ENCODE data around the gene JPT1.
"Not testable (repeated sequence)": the region's sequence is repeated elsewhere in the genome, so short reads cannot be mapped to it uniquely, and the experiment has no call there.

The JPT1 gene

GRCh38 chr17:75130059-75130631 lies 24.2 kb downstream of the JPT1 start:
- no peak for DNase-seq (ENCODE audit: low spot score)

GRCh38 chr17:75129576-75129975 lies 24.7 kb downstream of the JPT1 start:
- DNase-seq (ENCODE audit: low spot score): no peak

- DNase-seq (ENCODE audit: low spot score): no peak
Observed at GRCh38 chr17:75128694-75129505, 25.4 kb downstream of the JPT1 start.

- not testable (repeated sequence) for DNase-seq (ENCODE audit: low spot score)
Observed at GRCh38 chr17:75127936-75128335, 26.4 kb downstream of the JPT1 start.

GRCh38 chr17:75126954-75127353 lies 27.4 kb downstream of the JPT1 start:
- DNase-seq (ENCODE audit: low spot score): no peak

GRCh38 chr17:75125984-75126383 lies 28.3 kb downstream of the JPT1 start:
- no peak for DNase-seq (ENCODE audit: low spot score)

GRCh38 chr17:75124819-75125162 lies 29.5 kb downstream of the JPT1 start:
- DNase-seq (ENCODE audit: low spot score): no peak

- no peak for DNase-seq (ENCODE audit: low spot score)
Observed at GRCh38 chr17:75124041-75124818, 30.1 kb downstream of the JPT1 start.

- no peak for DNase-seq (ENCODE audit: low spot score)
Observed at GRCh38 chr17:75118307-75118706, 36.0 kb downstream of the JPT1 start.

GRCh38 chr17:75116737-75117136 lies 37.6 kb downstream of the JPT1 start:
- no peak for DNase-seq (ENCODE audit: low spot score)

GRCh38 chr17:75115555-75115954 lies 38.8 kb downstream of the JPT1 start:
- DNase-seq (ENCODE audit: low spot score): no peak

GRCh38 chr17:75114552-75115314 lies 39.6 kb downstream of the JPT1 start:
- no peak for DNase-seq (ENCODE audit: low spot score)

- peak; percentile 79 for DNase-seq (ENCODE audit: low spot score)
Observed at GRCh38 chr17:75113798-75114551, 40.3 kb downstream of the JPT1 start.

- DNase-seq (ENCODE audit: low spot score): no peak
Observed at GRCh38 chr17:75111777-75112335, 42.5 kb downstream of the JPT1 start.

- no peak for DNase-seq (ENCODE audit: low spot score)
Observed at GRCh38 chr17:75110234-75110937, 43.9 kb downstream of the JPT1 start.

- DNase-seq (ENCODE audit: low spot score): peak; percentile 96
Observed at GRCh38 chr17:75109407-75110233, 44.7 kb downstream of the JPT1 start, which contains the start of gene ARMC7. Gene ARMC7 (plus strand): TSS chr17:75109969. CDS start chr17:75110289, 320 bp downstream.

GRCh38 chr17:75109046-75109406 lies 45.3 kb downstream of the JPT1 start:
- DNase-seq (ENCODE audit: low spot score): no peak

GRCh38 chr17:75108193-75108592 lies 46.1 kb downstream of the JPT1 start:
- no peak for DNase-seq (ENCODE audit: low spot score)
